Fibroblast of skin of right quadriceps (primary cell): ENCODE measurements around the gene SMG7.

Source experiments
- DNase-seq: peaks from one replicate; pipeline ENCODE4 v3.0.0-alpha.2; 2013

Gene SMG7

GRCh38 chr1:183516725-183517124 lies 44.4 kb downstream of the SMG7 start:
- no peak for DNase-seq

GRCh38 chr1:183517401-183517800 lies 45.1 kb downstream of the SMG7 start:
- DNase-seq, result no peak

- DNase-seq, result no peak
Measured at GRCh38 chr1:183520379-183520778, 48.1 kb downstream of the SMG7 start.

GRCh38 chr1:183522104-183522503 lies 49.8 kb downstream of the SMG7 start:
- DNase-seq, result no peak

- DNase-seq, result no peak
Measured at GRCh38 chr1:183528577-183528976, 56.3 kb downstream of the SMG7 start.

- DNase-seq, result no peak
Measured at GRCh38 chr1:183533617-183534174, 61.4 kb downstream of the SMG7 start.

GRCh38 chr1:183537405-183537804 lies 65.1 kb downstream of the SMG7 start:
- no peak for DNase-seq

GRCh38 chr1:183543619-183544204 lies 71.4 kb downstream of the SMG7 start:
- DNase-seq, result peak; percentile 61

- DNase-seq, result no peak
Measured at GRCh38 chr1:183544598-183545297, 72.4 kb downstream of the SMG7 start.

- DNase-seq, result no peak
Measured at GRCh38 chr1:183546427-183546826, 74.1 kb downstream of the SMG7 start.

- DNase-seq, result no peak
Measured at GRCh38 chr1:183548116-183548515, 75.8 kb downstream of the SMG7 start.

- no peak for DNase-seq
Measured at GRCh38 chr1:183550915-183551314, 78.6 kb downstream of the SMG7 start.

- DNase-seq, result no peak
Measured at GRCh38 chr1:183551924-183552323, 79.6 kb downstream of the SMG7 start.

- no peak for DNase-seq
Measured at GRCh38 chr1:183552441-183552840, 80.1 kb downstream of the SMG7 start.

- DNase-seq, result no peak
Measured at GRCh38 chr1:183552891-183553290, 80.6 kb downstream of the SMG7 start.

GRCh38 chr1:183553331-183553730 lies 81.0 kb downstream of the SMG7 start:
- DNase-seq, result no peak

- DNase-seq, result no peak
Measured at GRCh38 chr1:183553764-183554163, 81.5 kb downstream of the SMG7 start.

- no peak for DNase-seq
Measured at GRCh38 chr1:183554577-183554976, 82.3 kb downstream of the SMG7 start.

- DNase-seq, result no peak
Measured at GRCh38 chr1:183559061-183559460, 86.8 kb downstream of the SMG7 start.

GRCh38 chr1:183562701-183563100 lies 90.4 kb downstream of the SMG7 start:
- no peak for DNase-seq

GRCh38 chr1:183565261-183565660 lies 93.0 kb downstream of the SMG7 start:
- no peak for DNase-seq

GRCh38 chr1:183566026-183566425 lies 93.7 kb downstream of the SMG7 start:
- DNase-seq, result no peak

GRCh38 chr1:183567584-183567983 lies 95.3 kb downstream of the SMG7 start:
- DNase-seq, result peak; percentile 11

- peak; percentile 36 for DNase-seq
Measured at GRCh38 chr1:183568176-183569021, 96.1 kb downstream of the SMG7 start.
